Measurements from ENCODE around the gene MED12. TPM values are rescaled to one million over a fixed set of nuclear protein-coding genes. Genes with fewer than 3 reads are reported as not detected.

The MED12 gene
- total and polyA plus RNA-seq, 9 donors = 22.5 to 52.0 (median 44.0) TPM

DNA sequence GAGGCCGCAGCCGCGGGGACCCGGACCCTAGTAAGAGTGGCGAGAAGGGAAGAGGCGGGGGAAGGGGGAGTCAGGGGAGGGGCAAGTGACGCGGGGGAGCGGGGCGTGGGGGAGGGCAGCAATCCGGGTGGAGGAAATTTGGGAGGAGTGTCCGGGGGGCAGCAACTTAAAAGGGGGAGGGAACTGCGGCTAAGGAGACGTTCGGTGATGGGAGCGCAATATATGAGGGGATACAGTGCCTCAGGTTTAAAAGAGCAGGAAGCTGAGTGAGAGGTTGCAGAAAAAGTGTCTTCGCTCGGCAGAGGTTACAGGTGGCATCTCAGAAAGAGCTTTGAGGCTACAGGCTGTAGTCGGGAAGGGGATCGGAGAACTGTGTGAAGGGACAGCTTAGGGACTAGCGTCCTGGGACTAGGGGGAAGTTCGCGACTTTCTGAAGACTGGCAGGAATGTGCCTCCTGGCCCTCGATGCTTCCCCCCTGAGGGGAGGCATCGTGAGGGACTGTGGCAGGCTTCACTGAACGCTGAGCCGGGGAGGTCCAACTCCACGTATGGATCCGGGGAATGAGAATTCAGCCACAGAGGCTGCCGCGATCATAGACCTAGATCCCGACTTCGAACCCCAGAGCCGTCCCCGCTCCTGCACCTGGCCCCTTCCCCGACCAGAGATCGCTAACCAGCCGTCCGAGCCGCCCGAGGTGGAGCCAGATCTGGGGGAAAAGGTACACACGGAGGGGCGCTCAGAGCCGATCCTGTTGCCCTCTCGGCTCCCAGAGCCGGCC is 22.2 kb upstream of the MED12 start:
- Histone ChIP-seq H3K27me3 (ENCODE audit: control insufficient read depth, insufficient read depth, low read length) (peaks cover 24% of the 10 kb centered on the region), H3K4me3 (ENCODE audit: low read length) (peak overlapping the region; percentile 62), H3K36me3 (ENCODE audit: control insufficient read depth, insufficient read depth, low read length) (no peaks in the 10 kb centered on the region), H3K9me3 (replicated peaks; ENCODE audit: control insufficient read depth, low read depth, low read length) (no peaks in the 10 kb centered on the region), H3K27ac (ENCODE audit: low read length) (peak overlapping the region; percentile 89), H3K4me1 (ENCODE audit: control insufficient read depth, insufficient read depth, low read length) (peaks cover 22% of the 10 kb centered on the region)
- peak; percentile 81 for DNase-seq
- 23% methylated on average over 43 of the region's 46 CpGs for WGBS (ENCODE audit: insufficient coverage)

GRCh38 chrX:71096760-71097032 is 21.7 kb upstream of the MED12 start:
- Histone ChIP-seq H3K27me3 (ENCODE audit: control insufficient read depth, insufficient read depth, low read length) (peaks cover 24% of the 10 kb centered on the region), H3K4me1 (ENCODE audit: control insufficient read depth, insufficient read depth, low read length) (peaks cover 27% of the 10 kb centered on the region), H3K27ac (ENCODE audit: low read length) (peak overlapping the region; percentile 89), H3K9me3 (replicated peaks; ENCODE audit: control insufficient read depth, low read depth, low read length) (no peaks in the 10 kb centered on the region), H3K4me3 (ENCODE audit: low read length) (peak overlapping the region; percentile 62), H3K36me3 (ENCODE audit: control insufficient read depth, insufficient read depth, low read length) (no peaks in the 10 kb centered on the region)
- 19% methylated on average over 9 of the region's 9 CpGs for WGBS (ENCODE audit: insufficient coverage)
- DNase-seq = no peak

- Histone ChIP-seq H3K36me3 (ENCODE audit: control insufficient read depth, insufficient read depth, low read length) (no peaks in the 10 kb centered on the region), H3K9me3 (replicated peaks; ENCODE audit: control insufficient read depth, low read depth, low read length) (no peaks in the 10 kb centered on the region), H3K4me3 (ENCODE audit: low read length) (no peak overlapping the region), H3K27me3 (ENCODE audit: control insufficient read depth, insufficient read depth, low read length) (peaks cover 24% of the 10 kb centered on the region), H3K4me1 (ENCODE audit: control insufficient read depth, insufficient read depth, low read length) (peaks cover 42% of the 10 kb centered on the region), H3K27ac (ENCODE audit: low read length) (no peak overlapping the region)
- peak; percentile 57 for DNase-seq
- 10% methylated on average over 1 of the region's 2 CpGs for WGBS (ENCODE audit: insufficient coverage)
These were observed 20.1 kb upstream of the MED12 start for GRCh38 chrX:71098302-71098701.

DNA sequence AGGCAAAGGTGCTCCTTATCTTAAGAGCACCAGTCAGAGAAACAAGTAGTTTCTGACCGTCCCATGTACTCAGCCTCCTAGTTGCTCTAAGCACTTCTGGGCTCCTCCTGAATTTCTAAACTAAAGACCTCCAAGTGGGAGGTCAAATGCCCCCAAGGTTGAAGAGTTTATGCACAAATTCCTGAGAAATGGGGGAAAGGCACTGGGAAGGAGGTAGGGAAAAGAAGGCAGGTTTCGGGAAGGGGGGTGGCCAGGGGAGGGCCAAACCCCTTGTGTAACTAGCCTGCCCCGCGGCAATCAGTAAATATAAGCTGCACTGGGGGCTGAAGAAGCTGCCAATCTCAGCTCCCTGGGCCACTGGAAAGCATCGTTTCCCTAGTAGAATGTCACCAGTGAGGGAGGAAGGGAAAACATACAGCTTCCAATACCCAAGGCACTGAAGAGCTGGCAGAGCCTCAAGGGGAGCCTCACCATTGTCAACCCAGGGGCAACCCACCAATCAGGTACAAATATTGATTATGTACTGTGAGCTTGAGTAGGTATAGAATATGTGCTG is 19.4 kb upstream of the MED12 start:
- DNase-seq = no peak
- peaks cover 24% of the 10 kb centered on the region for H3K27me3 ChIP-seq (ENCODE audit: control insufficient read depth, insufficient read depth, low read length)
- no peaks in the 10 kb centered on the region for H3K36me3 ChIP-seq (ENCODE audit: control insufficient read depth, insufficient read depth, low read length)
- peaks cover 50% of the 10 kb centered on the region for H3K4me1 ChIP-seq (ENCODE audit: control insufficient read depth, insufficient read depth, low read length)
- no peak overlapping the region for H3K4me3 ChIP-seq (ENCODE audit: low read length)
- no peak overlapping the region for H3K27ac ChIP-seq (ENCODE audit: low read length)
- WGBS (ENCODE audit: insufficient coverage) = 29% methylated on average over 2 of the region's 5 CpGs
- H3K9me3 ChIP-seq (replicated peaks; ENCODE audit: control insufficient read depth, low read depth, low read length) = no peaks in the 10 kb centered on the region

- Histone ChIP-seq H3K4me3 (ENCODE audit: low read length) (no peak overlapping the region), H3K27ac (ENCODE audit: low read length) (no peak overlapping the region), H3K36me3 (ENCODE audit: control insufficient read depth, insufficient read depth, low read length) (no peaks in the 10 kb centered on the region), H3K27me3 (ENCODE audit: control insufficient read depth, insufficient read depth, low read length) (peaks cover 24% of the 10 kb centered on the region), H3K4me1 (ENCODE audit: control insufficient read depth, insufficient read depth, low read length) (peaks cover 56% of the 10 kb centered on the region), H3K9me3 (replicated peaks; ENCODE audit: control insufficient read depth, low read depth, low read length) (no peaks in the 10 kb centered on the region)
- 56% methylated on average over 4 of the region's 4 CpGs for WGBS (ENCODE audit: insufficient coverage)
- no peak for DNase-seq
These were observed 18.7 kb upstream of the MED12 start for GRCh38 chrX:71099736-71100135.

GRCh38 chrX:71100581-71101505 is 17.6 kb upstream of the MED12 start:
- Histone ChIP-seq H3K4me1 (ENCODE audit: control insufficient read depth, insufficient read depth, low read length) (peaks cover 55% of the 10 kb centered on the region), H3K9me3 (replicated peaks; ENCODE audit: control insufficient read depth, low read depth, low read length) (no peaks in the 10 kb centered on the region), H3K27me3 (ENCODE audit: control insufficient read depth, insufficient read depth, low read length) (peaks cover 20% of the 10 kb centered on the region), H3K27ac (ENCODE audit: low read length) (no peak overlapping the region), H3K4me3 (ENCODE audit: low read length) (no peak overlapping the region), H3K36me3 (ENCODE audit: control insufficient read depth, insufficient read depth, low read length) (no peaks in the 10 kb centered on the region)
- no peak for DNase-seq
- WGBS (ENCODE audit: insufficient coverage) = 60% methylated on average over 28 of the region's 31 CpGs

DNA sequence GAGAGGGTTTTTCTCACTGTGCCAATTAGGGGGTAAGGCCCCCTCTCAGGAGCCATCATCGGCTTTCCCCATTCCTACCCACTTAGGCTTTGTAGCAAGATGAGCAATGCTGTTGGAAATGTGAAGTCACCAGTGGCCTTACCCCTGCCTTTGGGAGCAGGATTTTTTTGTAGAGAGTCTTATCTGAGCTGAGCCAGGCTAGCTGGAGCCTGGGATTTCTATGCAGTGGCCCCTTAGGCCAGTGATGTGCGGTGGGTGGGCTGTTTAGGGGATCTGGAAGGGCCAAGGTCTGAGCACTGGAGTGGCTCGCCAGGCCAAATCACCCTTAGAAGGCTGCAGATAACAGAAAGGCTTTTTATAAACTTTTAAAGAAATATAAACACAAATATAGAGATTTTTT is 16.1 kb upstream of the MED12 start:
- WGBS (ENCODE audit: insufficient coverage) = 20% methylated on average over 1 of the region's 3 CpGs
- Histone ChIP-seq H3K4me3 (ENCODE audit: low read length) (no peak overlapping the region), H3K27ac (ENCODE audit: low read length) (peak overlapping the region; percentile 89), H3K27me3 (ENCODE audit: control insufficient read depth, insufficient read depth, low read length) (peaks cover 11% of the 10 kb centered on the region), H3K9me3 (replicated peaks; ENCODE audit: control insufficient read depth, low read depth, low read length) (no peaks in the 10 kb centered on the region), H3K36me3 (ENCODE audit: control insufficient read depth, insufficient read depth, low read length) (no peaks in the 10 kb centered on the region), H3K4me1 (ENCODE audit: control insufficient read depth, insufficient read depth, low read length) (peaks cover 50% of the 10 kb centered on the region)
- no peak for DNase-seq

DNA sequence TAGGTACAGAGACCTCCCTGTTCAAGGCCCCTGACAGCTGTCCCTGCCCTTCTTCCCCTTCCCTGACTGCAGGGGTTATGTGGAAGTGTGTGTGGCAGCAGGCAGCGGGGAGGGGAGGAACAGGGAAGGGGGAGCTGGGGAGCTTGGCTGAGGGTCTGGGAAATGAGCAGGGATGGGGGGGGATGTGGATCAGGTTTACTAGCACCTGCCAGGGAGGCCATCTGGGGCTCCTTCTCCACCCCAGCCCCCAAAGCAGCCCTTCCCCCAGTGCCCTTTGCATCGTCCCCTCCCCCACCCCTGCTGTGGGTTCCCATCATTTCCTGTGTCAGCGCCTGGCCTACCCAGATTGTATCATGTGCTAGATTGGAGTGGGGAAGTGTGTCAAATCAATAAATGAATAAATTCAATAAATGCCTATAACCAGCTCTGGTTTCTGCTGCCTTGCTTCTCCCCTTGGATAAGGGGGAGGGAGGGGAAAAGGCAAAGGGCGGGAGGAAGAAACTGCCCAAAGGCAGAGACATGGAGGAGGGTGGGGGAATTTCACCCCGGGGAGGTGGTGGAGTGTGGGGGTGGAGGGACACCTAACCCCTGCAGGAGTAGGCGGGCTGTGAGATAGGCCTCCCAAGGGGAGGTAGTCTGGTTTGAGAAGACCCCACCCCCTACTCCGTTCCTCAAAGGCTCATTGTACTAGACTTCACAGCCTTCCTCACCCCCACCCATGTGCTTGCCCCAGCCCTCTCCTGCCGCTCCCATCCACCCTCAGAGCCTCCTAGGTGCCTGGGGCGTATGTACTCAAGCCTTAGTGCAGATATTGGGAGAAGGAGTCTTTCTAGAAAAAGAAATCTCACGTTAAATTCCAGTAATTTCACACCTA is 15.0 kb upstream of the MED12 start:
- no CpG with 5 or more reads among the region's 10 CpGs for WGBS (ENCODE audit: insufficient coverage)

DNA sequence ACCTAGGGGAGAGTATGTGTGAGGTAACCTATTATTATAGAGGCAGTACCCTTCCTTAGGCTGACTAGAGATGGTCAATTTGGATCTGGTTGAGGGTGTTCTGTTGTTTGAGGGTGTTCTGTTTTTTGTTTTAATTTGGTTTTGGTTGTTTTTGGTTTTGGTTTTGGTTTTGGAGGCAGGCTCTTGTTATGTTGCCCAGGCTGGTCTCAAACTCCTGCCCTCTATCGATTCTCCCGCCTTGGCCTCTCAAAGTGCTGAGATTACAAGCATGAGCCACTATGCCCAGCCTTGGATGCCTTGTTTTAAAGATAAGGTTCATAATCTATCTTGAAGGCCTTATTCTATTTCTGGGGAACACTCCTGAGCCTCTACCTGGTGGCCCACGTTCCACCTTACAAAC is 12.8 kb upstream of the MED12 start:
- 78% methylated on average over 3 of the region's 3 CpGs for WGBS (ENCODE audit: insufficient coverage)
- Histone ChIP-seq H3K4me3 (ENCODE audit: low read length) (no peak overlapping the region), H3K27me3 (ENCODE audit: control insufficient read depth, insufficient read depth, low read length) (peaks cover 2% of the 10 kb centered on the region), H3K9me3 (replicated peaks; ENCODE audit: control insufficient read depth, low read depth, low read length) (no peaks in the 10 kb centered on the region), H3K36me3 (ENCODE audit: control insufficient read depth, insufficient read depth, low read length) (no peaks in the 10 kb centered on the region), H3K27ac (ENCODE audit: low read length) (no peak overlapping the region), H3K4me1 (ENCODE audit: control insufficient read depth, insufficient read depth, low read length) (peaks cover 54% of the 10 kb centered on the region)
- DNase-seq = no peak

More for the DNA sequence above, 15.0 kb upstream of the MED12 start:
- peaks cover 59% of the 10 kb centered on the region for H3K4me1 ChIP-seq (ENCODE audit: control insufficient read depth, insufficient read depth, low read length)
- H3K27me3 ChIP-seq (ENCODE audit: control insufficient read depth, insufficient read depth, low read length) = peaks cover 6% of the 10 kb centered on the region
- peak overlapping the region; percentile 89 for H3K27ac ChIP-seq (ENCODE audit: low read length)
- H3K36me3 ChIP-seq (ENCODE audit: control insufficient read depth, insufficient read depth, low read length) = no peaks in the 10 kb centered on the region
- H3K4me3 ChIP-seq (ENCODE audit: low read length) = no peak overlapping the region
- H3K9me3 ChIP-seq (replicated peaks; ENCODE audit: control insufficient read depth, low read depth, low read length) = no peaks in the 10 kb centered on the region
- DNase-seq = peak; percentile 78
